Transverse colon (tissue), 3 donors: ENCODE data around the gene TALDO1.

Experiments
- CTCF ChIP-seq, 5 experiments: fragments of 200-600 bp in 3 of 5; fragments of 450-650 bp in 2 of 5; sonication (generic) in 3 of 5; IDR thresholded peaks; 1 replicate in 2 of 5; 2 replicates in 3 of 5; pipeline ENCODE4 v1.5.1; 2016 to 2017; ENCODE audit warnings: antibody characterized with exemption in 5 of 5, inconsistent platforms in 3 of 5, mild to moderate bottlenecking in 2 of 5, moderate library complexity in 1 of 5
- POLR2A ChIP-seq: fragments of 450-650 bp; IDR thresholded peaks from one replicate; pipeline ENCODE4 v1.6.1; 2016; ENCODE audit warnings: antibody characterized with exemption, mild to moderate bottlenecking, moderate library complexity

GRCh38 chr11:764322-765024 lies 17.2 kb downstream of the TALDO1 start:
- TF ChIP-seq CTCF (IDR thresholded peaks at IDR 0.05) = no peak
- TF ChIP-seq POLR2A = no peak
